ENCODE measurements around the gene ATE1.
"Not testable (repeated sequence)": the region's sequence is repeated elsewhere in the genome, so short reads cannot be mapped to it uniquely, and the experiment has no call there.

ATE1 gene

DNA sequence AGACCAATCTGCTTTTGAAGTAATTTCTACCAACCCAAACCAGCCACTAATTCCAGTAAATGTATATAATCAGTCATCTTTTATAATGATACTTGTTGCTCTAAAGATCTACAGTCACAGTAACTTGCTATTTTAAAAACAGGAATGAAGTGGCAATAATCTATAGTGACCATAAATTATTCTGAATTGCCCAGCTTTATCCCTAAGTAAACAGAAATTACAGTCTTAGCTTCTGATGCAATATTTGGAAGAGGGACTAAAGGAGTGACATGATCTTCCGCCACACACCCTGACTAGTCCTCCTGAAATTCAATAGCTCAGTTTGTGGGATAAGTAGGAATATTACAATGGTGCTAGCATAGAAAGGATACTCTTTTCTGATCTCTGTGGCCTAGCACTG, 96.1 kb downstream of the ATE1 start:
- DNase-seq (ENCODE audit: low read depth), result no peak

GRCh38 chr10:121831237-121831636, 96.6 kb downstream of the ATE1 start:
- DNase-seq (ENCODE audit: low read depth), result no peak

GRCh38 chr10:121830101-121830500, 97.7 kb downstream of the ATE1 start:
- DNase-seq (ENCODE audit: low read depth), result no peak

GRCh38 chr10:121828045-121828444, 99.8 kb downstream of the ATE1 start:
- DNase-seq (ENCODE audit: low read depth), result no peak

- not testable (repeated sequence) for DNase-seq (ENCODE audit: low read depth)
Observed at GRCh38 chr10:121826773-121827172, 101.1 kb downstream of the ATE1 start.

GRCh38 chr10:121823993-121824463, 103.8 kb downstream of the ATE1 start:
- DNase-seq (ENCODE audit: low read depth), result no peak

DNA sequence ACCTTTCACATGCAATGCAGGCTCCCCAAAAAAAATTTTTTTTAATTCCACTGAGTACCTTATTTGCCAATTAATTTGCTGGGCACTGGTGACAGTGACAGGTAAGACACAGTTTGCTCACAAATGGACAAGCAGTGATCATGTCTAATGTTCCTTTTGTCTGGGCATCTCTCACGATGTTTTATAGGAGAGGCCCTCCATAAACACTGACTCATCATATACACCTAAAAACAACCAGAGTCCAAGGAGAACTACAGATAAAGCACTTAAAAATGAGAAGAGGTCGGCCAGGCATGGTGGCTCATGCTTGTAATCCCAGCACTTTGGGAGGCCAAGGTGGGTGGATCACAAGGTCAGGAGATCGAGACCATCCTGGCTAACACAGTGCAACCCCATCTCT, 105.1 kb downstream of the ATE1 start:
- DNase-seq (ENCODE audit: low read depth), result no peak

DNA sequence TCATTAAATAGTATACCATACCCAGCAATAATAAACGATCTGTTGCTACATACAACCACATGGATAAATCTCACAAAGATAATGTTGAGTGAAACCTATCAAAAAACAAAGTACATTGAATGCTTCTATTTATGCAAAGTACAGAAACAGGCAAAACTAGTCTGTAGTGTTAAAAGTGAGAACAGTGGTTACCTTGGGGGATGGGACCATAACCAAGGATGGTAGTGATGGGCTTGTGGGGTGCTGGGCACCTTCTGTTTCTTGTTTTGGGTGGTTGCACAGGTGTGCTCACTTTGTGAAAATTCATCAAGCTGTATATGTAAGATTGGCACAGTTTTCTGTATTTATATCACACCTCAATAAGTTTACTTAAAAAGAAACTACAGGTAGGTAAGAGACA, 105.7 kb downstream of the ATE1 start:
- DNase-seq (ENCODE audit: low read depth), result no peak

GRCh38 chr10:121819049-121819448, 108.8 kb downstream of the ATE1 start:
- no peak for DNase-seq (ENCODE audit: low read depth)

- no peak for DNase-seq (ENCODE audit: low read depth)
Observed at GRCh38 chr10:121818599-121818998, 109.2 kb downstream of the ATE1 start.

DNA sequence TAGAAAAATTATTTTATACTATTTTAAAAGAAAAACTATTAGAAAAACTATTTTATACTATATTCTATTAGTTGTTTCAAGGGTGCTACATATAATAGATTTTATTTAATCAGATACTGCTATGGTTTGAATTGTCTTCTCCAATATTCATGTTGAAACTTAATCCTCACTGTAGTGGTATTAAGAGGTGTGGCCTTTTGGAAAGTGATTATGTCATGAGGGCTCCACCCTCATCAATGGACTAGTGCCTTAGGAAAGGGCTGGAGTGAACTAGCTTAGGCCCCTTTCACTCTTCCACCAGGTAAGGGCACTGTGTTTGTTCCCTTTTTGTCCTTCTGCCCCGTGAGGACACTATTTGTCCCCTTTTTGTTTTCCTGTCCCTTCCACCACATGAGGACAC, 111.6 kb downstream of the ATE1 start:
- DNase-seq (ENCODE audit: low read depth), result no peak

DNA sequence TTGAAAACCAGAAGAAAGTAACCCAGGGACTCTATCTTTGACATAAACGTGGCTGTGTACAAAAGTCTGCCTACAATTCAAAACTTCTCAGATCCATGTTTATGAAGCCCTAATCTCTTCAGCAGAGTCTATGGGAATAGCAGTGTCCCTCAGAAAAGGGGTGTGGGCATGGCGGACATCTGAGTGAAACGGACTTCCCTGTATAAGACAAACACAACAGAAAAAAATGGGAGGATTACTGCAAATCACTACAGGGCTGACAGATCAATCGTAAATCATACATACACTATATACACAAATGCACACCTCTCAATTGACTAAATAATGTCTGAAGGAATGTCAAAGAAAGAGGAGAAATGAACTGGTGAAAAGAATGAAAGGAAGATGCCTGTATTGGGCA, 114.0 kb downstream of the ATE1 start:
- DNase-seq (ENCODE audit: low read depth), result no peak

DNA sequence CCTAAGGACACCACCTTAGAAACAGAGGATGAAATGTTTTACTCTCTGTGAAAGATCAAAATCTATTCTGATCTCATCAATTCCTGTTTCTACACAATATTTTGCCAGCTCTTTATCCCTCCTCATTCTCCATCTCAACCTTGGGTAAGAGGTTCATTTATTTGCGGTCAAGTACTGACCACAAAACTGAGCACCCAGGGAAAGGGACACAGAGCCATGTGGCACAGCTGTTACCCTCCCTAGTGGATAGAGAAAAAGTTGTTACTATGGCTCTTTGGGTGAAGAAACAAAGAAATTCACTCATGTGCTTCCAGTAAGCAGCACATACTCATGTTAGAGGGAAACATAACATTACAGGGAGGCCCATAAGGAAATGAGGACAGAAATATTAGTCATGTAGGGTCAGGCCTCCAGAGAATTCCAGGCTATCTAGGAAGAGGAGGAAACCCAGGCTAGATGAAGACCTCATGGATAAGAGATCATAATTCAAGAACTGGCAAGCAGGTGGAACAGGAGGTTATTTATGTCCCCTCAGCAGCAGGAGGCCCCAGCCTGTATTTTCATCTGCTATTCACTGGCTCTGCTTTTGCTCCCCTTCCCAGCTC, 114.5 kb downstream of the ATE1 start:
- DNase-seq (ENCODE audit: low read depth), result no peak

GRCh38 chr10:121812031-121812430, 115.8 kb downstream of the ATE1 start:
- no peak for DNase-seq (ENCODE audit: low read depth)

- no peak for DNase-seq (ENCODE audit: low read depth)
Observed at GRCh38 chr10:121811386-121811785, 116.4 kb downstream of the ATE1 start.

GRCh38 chr10:121808835-121809234, 119.0 kb downstream of the ATE1 start:
- DNase-seq (ENCODE audit: low read depth), result no peak

DNA sequence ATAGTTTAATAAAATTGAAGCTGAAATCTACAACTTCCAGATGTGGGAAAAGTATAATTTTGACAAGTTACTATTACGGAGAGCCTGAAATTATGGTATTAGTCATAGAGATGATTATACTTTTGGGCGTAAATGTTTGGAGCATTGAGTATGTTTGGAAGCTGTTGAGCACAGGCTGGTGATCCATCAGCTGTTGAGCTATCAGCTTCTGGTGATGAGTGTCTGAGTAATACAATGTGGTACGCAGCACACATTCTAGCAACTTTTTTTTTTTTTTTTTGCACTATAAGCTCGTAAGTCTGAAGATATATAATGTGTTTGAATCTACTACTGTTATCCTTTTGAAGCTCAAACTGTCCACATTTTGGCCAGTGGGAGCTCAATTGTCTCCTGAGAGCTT, 123.4 kb downstream of the ATE1 start:
- DNase-seq (ENCODE audit: low read depth), result no peak

- DNase-seq (ENCODE audit: low read depth), result no peak
Observed at GRCh38 chr10:121803611-121804010, 124.2 kb downstream of the ATE1 start.

DNA sequence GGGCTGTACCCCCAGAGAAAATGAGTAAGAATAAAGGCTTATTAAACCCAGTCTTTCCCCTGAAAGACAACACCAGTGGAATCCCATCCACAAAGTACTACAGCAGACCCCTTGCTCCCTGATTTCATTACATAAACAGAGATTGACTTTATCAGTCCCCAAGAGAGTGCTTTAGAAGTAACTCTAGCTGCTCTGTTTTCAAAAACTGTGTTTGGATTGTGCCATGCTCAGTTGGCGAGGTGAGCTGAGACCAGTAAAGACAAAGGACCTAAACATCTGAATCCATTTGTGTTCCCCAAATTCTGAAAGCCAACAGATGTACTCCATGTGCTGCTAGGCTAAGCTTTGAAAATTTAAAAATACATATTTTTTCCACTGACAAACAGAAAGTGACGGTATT, 127.0 kb downstream of the ATE1 start:
- no peak for DNase-seq (ENCODE audit: low read depth)

- no peak for DNase-seq (ENCODE audit: low read depth)
Observed at GRCh38 chr10:121800146-121800545, 127.7 kb downstream of the ATE1 start.

GRCh38 chr10:121797490-121797889, 130.3 kb downstream of the ATE1 start:
- DNase-seq (ENCODE audit: low read depth), result no peak

DNA sequence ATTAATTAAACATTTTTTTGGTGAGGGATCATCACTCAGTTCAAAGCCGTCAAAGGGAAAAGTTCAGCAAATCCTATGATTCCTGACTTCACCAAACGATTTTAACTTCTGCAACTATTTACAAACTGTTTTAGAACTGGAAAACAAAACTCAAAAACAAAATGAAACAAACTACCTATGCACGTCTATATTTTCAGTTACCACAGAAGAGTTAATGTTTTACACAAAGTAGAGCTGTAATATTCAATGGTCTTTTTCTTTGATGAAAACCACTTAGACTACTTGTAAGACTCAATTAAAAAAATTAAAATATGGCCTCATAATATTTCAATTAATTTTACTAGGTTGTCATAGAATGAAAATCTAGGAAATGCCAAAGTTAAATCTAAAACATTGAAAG, 131.5 kb downstream of the ATE1 start:
- DNase-seq (ENCODE audit: low read depth), result no peak

DNA sequence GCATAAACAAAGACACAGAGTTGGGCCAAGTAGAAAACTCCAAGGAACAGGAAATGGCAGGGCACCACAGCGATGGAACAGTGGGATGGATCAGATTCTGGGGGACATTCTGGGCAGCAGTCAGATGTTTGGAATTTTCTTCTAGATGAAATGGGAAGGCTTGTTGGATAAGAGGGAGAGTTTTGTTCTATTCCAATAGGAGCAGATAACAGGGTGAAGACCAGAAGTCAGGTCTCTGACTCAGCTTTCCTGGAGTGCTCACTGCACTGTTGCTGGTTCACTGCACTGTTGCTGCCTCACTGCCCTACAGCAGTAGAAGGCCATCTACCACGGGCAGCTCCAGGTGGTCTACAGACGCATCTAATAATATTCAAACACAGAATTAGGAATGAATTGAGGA, 135.6 kb downstream of the ATE1 start:
- no peak for DNase-seq (ENCODE audit: low read depth)

- no peak for DNase-seq (ENCODE audit: low read depth)
Observed at GRCh38 chr10:121791761-121792160, 136.1 kb downstream of the ATE1 start.

- no peak for DNase-seq (ENCODE audit: low read depth)
Observed at GRCh38 chr10:121788717-121789116, 139.1 kb downstream of the ATE1 start.

All from T follicular helper cell (primary cell).